Neural cell (in vitro differentiated cells): ENCODE data around the gene TRIP6.

Experiments
- EP300 ChIP-seq: fragments of 450-650 bp; conservative IDR thresholded peaks from 2 replicates; pipeline ENCODE4 v1.6.1; 2014; ENCODE audit warnings: antibody characterized with exemption, mild to moderate bottlenecking, moderate library complexity; ENCODE audit not compliant: poor library complexity, severe bottlenecking
- POLR2AphosphoS5 ChIP-seq: IDR thresholded peaks from 2 replicates; pipeline ENCODE4 v1.6.1; 2012
- TF ChIP-seq, protein P1 (sequence below): fragments of 450-650 bp; IDR thresholded peaks from 2 replicates; pipeline ENCODE4 v1.5.1; 2014; ENCODE audit warnings: antibody characterized with exemption, mild to moderate bottlenecking, moderate library complexity; ENCODE audit not compliant: poor library complexity, severe bottlenecking

DNA sequence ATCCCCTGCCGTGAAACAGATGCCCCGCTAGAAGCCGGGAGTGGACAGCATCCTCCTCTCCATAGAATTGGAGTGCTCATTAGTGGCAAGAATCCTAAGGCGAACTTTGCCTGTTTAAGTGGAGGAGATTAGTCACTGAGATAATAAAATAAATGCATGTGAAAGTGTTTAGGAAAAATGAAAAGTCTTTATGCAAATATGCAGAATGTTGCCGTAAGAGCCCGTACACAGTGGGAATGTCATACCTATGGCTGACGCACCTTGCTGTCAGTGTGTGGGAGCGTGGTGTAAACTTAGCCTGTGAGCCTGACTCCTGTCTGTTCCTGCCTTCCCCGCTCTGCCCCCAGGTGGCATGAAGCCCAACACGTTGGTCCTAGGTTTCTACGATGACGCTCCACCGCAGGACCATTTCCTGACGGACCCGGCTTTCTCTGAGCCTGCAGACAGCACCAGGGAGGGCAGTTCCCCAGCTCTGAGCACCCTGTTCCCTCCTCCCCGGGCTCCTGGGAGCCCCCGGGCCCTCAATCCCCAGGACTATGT lies 1.7 kb upstream of the TRIP6 start:
- TF ChIP-seq, protein P1, sequence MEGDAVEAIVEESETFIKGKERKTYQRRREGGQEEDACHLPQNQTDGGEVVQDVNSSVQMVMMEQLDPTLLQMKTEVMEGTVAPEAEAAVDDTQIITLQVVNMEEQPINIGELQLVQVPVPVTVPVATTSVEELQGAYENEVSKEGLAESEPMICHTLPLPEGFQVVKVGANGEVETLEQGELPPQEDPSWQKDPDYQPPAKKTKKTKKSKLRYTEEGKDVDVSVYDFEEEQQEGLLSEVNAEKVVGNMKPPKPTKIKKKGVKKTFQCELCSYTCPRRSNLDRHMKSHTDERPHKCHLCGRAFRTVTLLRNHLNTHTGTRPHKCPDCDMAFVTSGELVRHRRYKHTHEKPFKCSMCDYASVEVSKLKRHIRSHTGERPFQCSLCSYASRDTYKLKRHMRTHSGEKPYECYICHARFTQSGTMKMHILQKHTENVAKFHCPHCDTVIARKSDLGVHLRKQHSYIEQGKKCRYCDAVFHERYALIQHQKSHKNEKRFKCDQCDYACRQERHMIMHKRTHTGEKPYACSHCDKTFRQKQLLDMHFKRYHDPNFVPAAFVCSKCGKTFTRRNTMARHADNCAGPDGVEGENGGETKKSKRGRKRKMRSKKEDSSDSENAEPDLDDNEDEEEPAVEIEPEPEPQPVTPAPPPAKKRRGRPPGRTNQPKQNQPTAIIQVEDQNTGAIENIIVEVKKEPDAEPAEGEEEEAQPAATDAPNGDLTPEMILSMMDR, result no peak
- TF ChIP-seq EP300 (no peak), POLR2AphosphoS5 (no peak)
